ENCODE data around the gene VSIG10.
"Not testable (repeated sequence)": the region's sequence is repeated elsewhere in the genome, so short reads cannot be mapped to it uniquely, and the experiment has no call there.

VSIG10 gene

DNA sequence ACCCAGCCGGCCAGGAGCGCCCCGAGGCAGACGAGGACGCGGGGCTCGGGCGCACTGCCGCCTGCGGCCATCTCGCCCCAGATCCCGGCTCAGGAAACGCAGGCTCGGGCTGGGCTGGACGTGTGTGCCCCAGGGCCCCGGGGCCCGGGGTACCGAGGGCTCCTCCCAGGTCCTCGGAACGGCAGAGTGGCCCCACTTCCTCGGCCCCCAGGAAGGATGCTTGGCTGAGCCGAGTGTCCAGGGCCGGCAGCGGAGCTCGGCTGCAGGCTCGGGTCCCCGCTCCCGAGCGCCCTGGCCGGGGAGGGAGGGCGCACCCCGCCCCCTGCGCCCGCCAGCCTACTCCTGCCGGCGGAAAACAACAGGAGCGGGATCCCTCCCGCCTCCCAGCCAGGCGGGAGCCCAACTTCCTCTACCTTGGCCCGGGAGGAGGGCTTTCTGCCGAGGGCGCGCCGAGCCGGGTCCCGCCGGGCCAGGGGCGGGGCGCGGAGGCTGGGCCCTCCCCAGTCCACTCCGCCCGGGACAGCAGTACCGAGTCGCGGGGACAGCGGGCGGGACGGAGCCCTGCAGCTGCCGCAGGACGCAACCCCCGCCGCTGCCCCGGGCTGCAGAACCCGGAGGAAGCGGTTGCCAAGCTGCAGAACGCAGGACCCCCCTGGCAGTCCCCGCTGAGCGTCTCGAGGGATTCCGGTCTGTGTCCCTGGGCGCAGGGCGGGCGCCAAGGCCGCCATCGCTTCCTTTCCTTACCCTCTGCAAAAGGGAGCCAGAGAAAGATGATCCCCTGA, at the start of gene VSIG10:
VSIG10 (minus strand) TSS at position 411 of the 782 bp plus-strand sequence; CDS start at position 71, 340 bp downstream.
- DNase-seq = peak; percentile 71

- no peak for DNase-seq
Observed at GRCh38 chr12:118151755-118152154, 47.9 kb upstream of the VSIG10 start.

GRCh38 chr12:118150625-118151024, 46.8 kb upstream of the VSIG10 start:
- DNase-seq = no peak

- no peak for DNase-seq
Observed at GRCh38 chr12:118148287-118148686, 44.5 kb upstream of the VSIG10 start.

DNA sequence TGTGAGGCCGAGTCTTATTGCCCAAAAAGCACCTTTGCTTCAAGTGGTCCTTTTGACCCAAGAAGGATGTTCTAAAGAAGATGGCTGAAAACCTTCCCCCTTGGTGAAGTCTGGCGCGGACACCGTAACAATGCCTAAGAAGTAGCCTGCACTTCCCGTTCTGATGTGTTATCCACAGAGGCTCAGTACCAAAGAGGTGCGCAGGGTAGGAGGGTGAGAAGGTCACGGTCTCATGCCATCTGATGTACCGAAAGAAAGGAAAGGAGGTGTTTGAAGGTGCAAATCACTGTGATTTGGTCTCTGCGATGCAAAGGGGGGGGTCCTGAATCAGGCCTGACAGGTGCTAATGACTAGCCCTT, 42.0 kb upstream of the VSIG10 start:
- no peak for DNase-seq

GRCh38 chr12:118145113-118145797, 41.4 kb upstream of the VSIG10 start:
- DNase-seq = no peak

DNA sequence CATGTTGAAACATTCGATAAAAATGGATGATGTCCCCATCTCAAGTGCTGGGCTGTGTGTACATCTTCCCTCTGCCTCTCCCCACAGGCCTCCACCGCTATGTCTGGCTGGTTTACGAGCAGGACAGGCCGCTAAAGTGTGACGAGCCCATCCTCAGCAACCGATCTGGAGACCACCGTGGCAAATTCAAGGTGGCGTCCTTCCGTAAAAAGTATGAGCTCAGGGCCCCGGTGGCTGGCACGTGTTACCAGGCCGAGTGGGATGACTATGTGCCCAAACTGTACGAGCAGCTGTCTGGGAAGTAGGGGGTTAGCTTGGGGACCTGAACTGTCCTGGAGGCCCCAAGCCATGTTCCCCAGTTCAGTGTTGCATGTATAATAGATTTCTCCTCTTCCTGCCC, 40.7 kb upstream of the VSIG10 start:
- DNase-seq = no peak

DNA sequence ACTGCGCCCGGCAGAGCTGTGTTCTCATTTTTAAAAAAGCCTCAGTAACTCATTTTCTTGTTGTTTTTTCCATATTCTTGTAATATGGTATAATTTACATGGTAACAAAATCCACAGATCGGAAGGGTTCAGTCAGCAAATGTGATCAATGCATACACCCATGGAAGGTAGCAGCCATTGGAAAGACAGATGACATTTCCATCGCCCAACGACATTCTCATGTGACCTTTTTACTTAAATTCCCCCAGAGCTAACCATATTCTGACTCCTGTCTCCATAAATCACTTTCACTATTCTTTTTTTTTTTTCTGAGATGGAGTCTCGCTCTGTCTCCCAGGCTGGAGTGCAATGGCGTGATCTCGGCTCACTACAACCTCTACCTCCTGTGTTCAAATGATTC, 37.0 kb upstream of the VSIG10 start:
- no peak for DNase-seq

DNA sequence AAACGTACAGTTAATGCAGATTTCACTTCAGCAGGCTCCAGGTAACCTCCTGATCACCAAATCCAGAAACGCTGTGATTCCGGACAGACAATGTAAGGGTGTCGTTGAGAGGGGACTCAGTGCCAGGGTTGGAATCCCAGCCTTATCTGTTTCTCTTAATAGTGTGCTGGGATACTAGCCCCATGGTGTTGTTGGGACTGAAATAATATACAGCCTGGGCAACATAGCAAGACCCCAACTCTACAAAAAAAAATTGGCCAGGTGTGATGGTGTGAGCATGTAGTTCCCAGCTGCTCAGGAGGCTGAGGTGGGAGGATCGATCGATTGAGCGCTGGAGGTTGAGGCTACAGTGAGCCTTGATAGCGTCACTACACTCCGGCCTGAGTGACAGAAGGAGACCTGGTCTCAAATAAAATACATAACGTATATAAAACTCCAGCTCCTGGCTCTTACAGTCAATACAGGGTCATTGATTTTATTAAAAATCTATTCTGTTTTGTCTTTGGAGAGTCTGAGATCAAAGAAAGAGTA, 33.4 kb upstream of the VSIG10 start:
- no peak for DNase-seq

GRCh38 chr12:118136559-118137003, 32.8 kb upstream of the VSIG10 start:
- peak; percentile 48 for DNase-seq

- peak; percentile 96 for DNase-seq
Observed at GRCh38 chr12:118135788-118136558, 32.2 kb upstream of the VSIG10 start, which contains the start of gene PEBP1. PEBP1 (plus strand) TSS chr12:118136124; CDS start chr12:118136210, 86 bp downstream.

DNA sequence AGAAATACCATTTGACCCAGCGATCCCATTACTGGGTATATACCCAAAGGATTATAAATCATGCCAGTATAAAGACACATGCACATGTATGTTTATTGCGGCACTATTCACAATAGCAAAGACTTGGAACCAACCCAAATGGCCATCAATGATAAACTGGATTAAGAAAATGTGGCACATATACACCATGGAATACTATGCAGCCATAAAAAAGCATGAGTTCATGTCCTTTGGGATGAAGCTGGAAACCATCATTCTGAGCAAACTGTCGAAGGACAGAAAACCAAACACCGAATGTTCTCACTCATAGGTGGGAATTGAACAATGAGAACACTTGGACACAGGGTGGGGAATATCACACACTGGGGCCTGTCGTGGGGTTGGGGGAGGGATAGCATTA, 25.6 kb upstream of the VSIG10 start:
- DNase-seq = not testable (repeated sequence)

DNA sequence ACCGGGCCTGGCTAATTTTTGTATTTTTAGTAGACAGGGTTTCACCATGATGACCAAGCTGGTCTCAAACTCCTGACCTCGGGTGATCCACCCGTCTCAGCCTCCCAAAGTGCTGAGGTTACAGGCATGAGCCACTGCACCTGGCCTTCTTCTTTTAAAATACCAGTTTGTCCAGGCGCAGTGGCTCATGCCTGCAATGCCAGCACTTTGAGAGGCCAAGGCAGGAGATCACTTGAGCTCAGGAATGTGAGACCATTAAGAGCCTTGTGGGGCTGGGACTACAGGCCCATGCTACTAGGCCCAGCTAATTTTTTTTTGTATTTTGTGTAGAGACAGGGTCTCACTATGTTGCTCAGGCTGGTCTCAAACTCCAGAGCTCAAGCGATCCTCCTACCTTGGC, 24.1 kb upstream of the VSIG10 start:
- no peak for DNase-seq

GRCh38 chr12:118126119-118126757, 22.4 kb upstream of the VSIG10 start:
- no peak for DNase-seq

- no peak for DNase-seq
Observed at GRCh38 chr12:118125743-118126118, 21.9 kb upstream of the VSIG10 start.

- DNase-seq = no peak
Observed at GRCh38 chr12:118124333-118124874, 20.6 kb upstream of the VSIG10 start.

- DNase-seq = no peak
Observed at GRCh38 chr12:118122264-118122663, 18.5 kb upstream of the VSIG10 start.

DNA sequence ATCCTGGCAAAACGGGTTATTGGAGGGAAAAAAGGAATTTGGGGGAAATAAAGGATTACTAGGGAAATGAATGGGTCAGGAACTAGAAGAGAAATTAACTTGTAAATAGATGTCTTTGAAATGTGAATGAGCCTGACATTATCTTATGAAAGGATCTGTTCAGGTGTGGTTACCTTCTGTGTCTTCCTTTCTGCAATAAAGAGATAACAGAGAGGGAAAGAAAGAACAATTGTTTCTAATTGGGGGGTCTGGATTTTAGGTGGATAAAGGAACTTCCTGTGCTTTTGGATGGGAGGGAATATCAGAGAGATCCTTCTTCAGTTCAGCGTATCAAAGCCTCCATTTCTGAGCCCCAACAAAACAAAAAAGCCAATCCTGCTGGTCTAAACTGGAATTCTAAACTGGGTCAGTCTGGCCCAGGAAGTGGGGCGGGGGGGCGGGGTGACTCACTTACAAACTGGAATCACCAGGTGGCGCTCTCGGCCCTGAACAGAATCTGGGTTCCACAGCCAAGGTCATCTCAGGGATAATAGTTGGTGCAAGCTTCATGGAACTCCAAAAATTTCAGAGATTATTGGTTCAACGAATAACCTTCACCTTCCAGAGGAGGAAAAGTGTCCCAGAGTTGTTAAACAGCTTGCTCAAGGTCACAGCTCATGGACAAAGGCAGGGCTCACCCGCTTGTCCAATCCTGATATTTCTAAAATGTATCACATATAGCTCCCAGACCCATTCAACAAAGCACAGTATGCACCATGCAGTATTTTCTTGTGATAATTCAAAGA, 17.0 kb upstream of the VSIG10 start:
- DNase-seq = peak; percentile 71

DNA sequence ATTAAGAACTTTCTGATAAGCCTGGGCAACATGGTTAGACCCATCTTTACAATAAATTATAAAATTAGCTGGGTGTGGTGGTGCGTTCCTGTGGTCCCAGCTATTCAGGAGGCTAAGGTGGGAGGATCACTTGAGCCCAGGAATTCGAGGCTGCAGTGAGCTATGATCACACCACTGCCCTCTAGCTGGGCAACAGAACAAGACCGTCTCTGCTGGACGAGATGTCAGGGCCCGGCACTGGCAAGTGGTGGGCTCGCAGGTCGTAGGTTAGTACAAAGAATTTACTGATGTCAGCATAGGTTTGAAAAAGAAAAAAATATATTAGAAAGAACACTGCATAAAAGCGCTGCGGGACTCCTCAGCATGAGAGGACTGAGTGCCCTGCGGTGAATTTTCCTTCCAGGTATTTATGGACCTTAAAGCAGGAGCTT, 15.7 kb upstream of the VSIG10 start:
- no peak for DNase-seq

DNA sequence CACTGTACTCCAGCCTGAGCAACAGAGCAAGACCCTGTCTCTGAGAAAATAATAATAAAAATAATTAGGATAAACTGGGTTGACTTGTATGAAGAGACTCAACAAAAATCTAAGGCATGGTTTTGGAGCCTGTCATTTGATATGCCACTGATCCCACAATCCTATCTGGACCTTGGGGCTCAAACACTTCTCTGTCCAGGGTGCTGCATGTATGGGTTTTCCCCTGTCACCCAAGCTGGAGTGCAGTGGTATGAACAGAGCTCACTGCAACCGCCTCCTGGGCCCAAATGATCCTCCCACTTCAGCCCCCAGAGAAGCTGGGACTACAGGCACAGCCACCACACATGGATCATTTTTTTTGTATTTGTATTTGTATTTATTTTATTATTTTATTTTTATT, 5.3 kb upstream of the VSIG10 start:
- DNase-seq = no peak

DNA sequence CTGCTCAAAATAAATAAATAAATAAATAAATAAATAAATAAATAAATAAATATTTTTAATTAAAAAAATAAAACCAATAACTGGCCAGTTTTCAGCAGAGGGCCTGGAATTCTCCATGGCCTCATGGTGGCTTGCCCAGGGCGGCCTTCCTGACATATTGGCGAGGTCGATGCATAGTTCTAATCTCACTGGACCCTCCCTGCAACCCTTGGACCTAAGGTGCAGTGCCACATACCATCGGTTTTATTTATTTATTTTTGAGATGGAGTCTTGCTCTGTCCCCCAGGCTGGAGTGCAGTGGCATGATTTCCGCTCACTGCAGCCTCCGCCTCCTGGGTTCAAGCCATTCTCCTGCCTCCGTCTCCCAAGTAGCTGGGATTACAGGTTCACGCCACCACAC, 3.9 kb upstream of the VSIG10 start:
- no peak for DNase-seq

DNA sequence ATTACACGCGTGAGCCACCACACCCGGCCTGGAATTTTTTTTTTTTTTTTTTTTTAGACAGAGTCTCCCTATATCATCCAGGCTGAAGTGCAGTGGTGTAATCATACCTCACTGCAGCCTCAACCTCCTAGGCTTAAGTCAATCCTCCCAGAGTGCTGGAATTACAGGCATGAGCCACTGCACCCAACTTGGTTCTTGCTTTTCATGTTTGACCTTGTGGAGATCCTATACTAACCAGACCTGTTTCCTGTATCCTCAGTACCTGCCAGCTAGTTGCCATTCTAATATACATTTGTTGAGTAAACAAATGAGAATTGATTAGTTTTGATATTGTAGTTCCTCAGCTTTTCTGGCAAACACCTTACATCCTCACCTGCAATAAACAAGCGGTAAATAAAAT, 3.2 kb upstream of the VSIG10 start:
- no peak for DNase-seq
